ENCODE measurements around the gene ATXN1.

The ATXN1 gene

DNA sequence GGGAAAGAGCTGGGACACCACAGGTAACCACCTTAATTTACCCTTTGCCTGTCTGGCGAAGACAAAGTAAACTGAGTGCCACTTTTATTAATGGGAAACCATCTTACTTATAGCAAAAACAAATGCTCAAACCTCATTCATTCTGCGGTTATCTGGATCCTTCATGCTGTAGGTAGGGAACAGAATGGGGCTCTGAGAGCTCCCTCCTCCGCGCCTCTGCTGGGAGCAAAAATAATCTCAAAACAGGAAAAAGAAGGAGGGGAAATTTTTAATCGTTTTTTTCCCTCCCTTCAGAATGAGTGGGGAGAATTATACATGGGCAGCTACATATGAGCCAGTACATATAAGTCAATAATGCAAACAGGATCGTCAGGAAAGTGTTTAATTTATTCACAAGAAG, 345.6 kb downstream of the ATXN1 start:
- DNase-seq (ENCODE audit: low read depth): no peak
- TF ChIP-seq, protein P1, sequence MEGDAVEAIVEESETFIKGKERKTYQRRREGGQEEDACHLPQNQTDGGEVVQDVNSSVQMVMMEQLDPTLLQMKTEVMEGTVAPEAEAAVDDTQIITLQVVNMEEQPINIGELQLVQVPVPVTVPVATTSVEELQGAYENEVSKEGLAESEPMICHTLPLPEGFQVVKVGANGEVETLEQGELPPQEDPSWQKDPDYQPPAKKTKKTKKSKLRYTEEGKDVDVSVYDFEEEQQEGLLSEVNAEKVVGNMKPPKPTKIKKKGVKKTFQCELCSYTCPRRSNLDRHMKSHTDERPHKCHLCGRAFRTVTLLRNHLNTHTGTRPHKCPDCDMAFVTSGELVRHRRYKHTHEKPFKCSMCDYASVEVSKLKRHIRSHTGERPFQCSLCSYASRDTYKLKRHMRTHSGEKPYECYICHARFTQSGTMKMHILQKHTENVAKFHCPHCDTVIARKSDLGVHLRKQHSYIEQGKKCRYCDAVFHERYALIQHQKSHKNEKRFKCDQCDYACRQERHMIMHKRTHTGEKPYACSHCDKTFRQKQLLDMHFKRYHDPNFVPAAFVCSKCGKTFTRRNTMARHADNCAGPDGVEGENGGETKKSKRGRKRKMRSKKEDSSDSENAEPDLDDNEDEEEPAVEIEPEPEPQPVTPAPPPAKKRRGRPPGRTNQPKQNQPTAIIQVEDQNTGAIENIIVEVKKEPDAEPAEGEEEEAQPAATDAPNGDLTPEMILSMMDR (conservative IDR thresholded peaks at IDR 0.05; ENCODE audit: low read depth, low read length): no peak
- H3K4me3 ChIP-seq (ENCODE audit: low read length): no peak overlapping the region

DNA sequence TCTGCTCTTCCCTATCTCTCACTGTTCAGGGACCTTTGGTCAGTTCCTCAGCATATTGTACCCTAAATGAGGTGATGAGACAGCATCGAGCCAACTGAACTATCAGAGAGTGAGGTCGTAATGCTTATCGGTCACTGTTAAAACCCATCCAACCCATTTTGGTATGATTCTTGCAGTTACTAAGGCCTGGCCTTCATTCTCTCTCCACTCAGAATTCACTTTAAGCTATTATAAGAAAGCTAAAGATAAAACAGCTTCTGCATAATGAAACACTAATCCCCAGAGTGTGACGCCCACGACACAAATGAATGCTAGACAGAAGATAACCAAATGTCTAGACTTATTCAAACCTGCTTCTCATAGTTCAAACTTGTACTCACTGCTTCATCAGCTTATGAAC, 347.1 kb downstream of the ATXN1 start:
- DNase-seq (ENCODE audit: low read depth): peak; percentile 51
- TF ChIP-seq, protein P1 (conservative IDR thresholded peaks at IDR 0.05; ENCODE audit: low read depth, low read length): no peak
- H3K4me3 ChIP-seq (ENCODE audit: low read length): no peak overlapping the region

DNA sequence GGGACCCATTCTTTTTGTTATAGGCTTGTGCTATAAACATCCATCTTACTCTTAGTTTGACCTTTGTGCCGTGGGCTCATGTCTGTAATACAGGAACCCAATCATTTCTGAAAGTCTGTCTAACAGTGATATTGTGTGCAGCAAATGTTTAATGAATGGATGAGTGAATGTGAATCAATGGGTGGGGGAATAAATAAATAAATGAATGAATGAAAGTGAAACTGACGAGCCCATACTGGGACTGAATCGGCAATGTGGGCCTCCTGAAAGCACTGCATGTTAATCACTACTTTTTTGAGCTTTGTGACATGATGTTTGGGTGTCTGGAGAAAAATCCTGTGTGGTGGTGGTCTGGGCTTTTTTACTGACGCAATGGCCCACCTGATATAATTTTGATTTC, 347.9 kb downstream of the ATXN1 start:
- DNase-seq (ENCODE audit: low read depth): no peak
- no peak overlapping the region for H3K4me3 ChIP-seq (ENCODE audit: low read length)
- TF ChIP-seq, protein P1 (conservative IDR thresholded peaks at IDR 0.05; ENCODE audit: low read depth, low read length): no peak

DNA sequence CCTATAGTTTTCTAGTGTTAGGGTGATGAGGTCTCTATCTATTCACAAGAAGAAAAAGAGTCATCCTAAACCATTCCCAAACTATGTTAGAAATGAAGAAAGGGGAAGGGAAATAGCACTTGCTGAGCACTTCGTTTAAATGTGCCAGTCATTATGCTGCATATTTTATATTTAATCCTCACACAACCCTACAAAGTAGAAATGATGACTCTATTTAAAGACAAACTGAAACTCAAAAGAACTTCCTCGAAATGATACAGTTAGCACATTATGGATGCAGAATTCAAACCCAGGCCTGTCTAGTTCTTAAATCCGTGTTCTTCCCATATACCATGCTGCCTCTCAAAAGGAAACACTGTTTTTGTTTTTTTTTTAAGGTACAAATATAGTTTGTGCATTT, 348.3 kb downstream of the ATXN1 start:
- TF ChIP-seq, protein P1 (conservative IDR thresholded peaks at IDR 0.05; ENCODE audit: low read depth, low read length): no peak
- no peak overlapping the region for H3K4me3 ChIP-seq (ENCODE audit: low read length)
- no peak for DNase-seq (ENCODE audit: low read depth)

DNA sequence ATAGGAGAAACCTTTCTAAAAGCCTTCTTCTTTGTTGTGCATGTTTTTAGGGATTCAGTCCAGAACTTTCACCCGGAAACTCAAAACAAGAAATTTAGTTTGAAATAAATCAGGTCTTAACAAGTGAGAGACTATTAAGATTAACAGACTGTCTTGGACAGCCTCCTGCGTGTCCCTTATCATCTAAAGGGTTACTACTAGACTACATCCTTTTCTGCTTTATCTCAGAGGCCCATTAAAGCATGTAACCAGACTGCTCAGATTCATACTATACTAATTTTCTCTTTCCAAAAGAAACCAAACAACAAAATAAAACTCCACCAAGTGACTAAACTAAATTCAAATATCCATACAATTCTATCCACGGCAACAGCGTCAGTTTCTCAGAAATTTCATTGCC, 349.1 kb downstream of the ATXN1 start:
- TF ChIP-seq, protein P1 (conservative IDR thresholded peaks at IDR 0.05; ENCODE audit: low read depth, low read length): no peak
- no peak overlapping the region for H3K4me3 ChIP-seq (ENCODE audit: low read length)
- no peak for DNase-seq (ENCODE audit: low read depth)

DNA sequence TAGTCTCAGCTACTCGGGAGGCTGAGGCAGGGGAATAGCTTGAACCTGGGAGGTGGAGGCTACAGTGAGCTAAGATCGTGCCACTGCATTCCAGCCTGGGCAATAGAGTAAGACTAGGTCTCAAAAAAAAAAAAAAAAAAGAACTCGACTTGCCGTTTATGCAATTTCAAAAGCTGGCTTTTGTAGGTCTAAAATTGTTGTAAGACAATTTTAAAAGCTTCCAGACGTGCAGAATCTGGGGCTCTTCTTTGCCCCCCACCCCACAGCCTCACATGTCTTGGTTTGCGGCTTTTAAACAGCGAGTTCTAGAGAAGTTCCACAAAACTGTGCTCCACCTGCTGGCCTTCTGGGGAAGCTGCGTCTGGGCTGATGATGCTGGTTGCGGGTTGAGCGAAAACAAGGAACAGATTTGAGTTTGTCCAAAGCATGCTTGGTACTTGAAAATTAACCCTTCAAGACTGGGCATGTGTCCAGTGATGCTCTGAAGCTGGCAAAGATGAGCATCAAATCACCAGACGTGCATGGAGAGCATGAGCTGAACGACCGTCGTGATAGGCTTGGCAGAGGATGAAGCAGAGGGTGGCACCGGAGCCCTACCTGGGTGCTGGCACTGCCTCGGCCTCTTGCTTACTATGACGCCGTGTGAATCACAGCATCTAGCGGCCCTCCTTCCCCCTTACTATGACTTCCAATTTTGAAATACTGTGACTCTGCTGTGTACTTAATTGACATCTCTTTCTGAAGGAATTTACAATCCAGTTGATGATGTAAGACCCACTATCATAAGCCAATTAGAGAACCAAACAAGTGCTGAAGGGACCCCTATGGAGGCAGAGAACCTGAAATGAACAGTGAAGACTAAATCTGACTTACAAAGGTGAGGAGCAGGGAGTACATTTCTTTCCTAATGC, 351.5 kb downstream of the ATXN1 start:
- TF ChIP-seq, protein P1 (conservative IDR thresholded peaks at IDR 0.05; ENCODE audit: low read depth, low read length): peak; percentile 90
- no peak overlapping the region for H3K4me3 ChIP-seq (ENCODE audit: low read length)
- DNase-seq (ENCODE audit: low read depth): no peak

DNA sequence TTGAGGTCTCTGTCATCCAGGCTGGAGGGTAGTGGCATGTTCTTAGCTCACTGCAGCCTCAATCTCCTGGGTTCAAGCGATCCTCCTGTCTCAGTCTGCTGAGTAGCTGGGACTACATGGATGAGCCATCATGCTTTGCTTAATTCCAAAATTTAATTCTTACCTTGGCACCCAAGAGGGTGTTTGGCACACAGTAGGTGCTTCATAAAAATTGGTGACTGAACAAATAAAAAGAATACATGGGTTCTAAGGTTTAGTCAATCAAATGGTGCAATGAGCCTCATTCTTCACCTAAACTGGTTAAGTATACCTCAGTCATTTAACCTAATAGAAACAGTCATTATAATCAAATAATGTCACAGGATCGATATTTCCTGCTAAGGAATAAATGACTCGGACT, 352.5 kb downstream of the ATXN1 start:
- TF ChIP-seq, protein P1 (conservative IDR thresholded peaks at IDR 0.05; ENCODE audit: low read depth, low read length): no peak
- H3K4me3 ChIP-seq (ENCODE audit: low read length): no peak overlapping the region
- no peak for DNase-seq (ENCODE audit: low read depth)
